Fibroblast of lung (primary cell): ENCODE results near the gene CRYBA2. TPM values are rescaled to one million over a fixed set of nuclear protein-coding genes. Genes with fewer than 3 reads are reported as not detected.

ENCODE experiments used
- DNase-seq, 2 donors: peaks; one replicate each; pipeline versions ENCODE4 v3.0.0 to v3.0.0-alpha.2; 2010; ENCODE audit warnings: low read depth in 2 of 2
- H2AFZ ChIP-seq: 2 replicates; pipeline ENCODE4 v1.5.1; 2012; ENCODE audit warnings: low read length, control low read depth, inconsistent platforms
- H3K27ac ChIP-seq: 2 replicates; pipeline ENCODE4 v1.5.1; 2011; ENCODE audit warnings: low read length, control low read depth; ENCODE audit not compliant: insufficient read depth
- H3K27me3 ChIP-seq: 2 replicates; pipeline ENCODE4 v1.5.1; 2011; ENCODE audit warnings: mild to moderate bottlenecking, low read length; ENCODE audit not compliant: control insufficient read depth, insufficient read depth
- H3K36me3 ChIP-seq: 2 replicates; pipeline ENCODE4 v1.5.1; 2011; ENCODE audit warnings: low read length; ENCODE audit not compliant: control insufficient read depth, insufficient read depth
- H3K4me1 ChIP-seq: 2 replicates; pipeline ENCODE4 v1.5.1; 2011; ENCODE audit warnings: low read length; ENCODE audit not compliant: control insufficient read depth, insufficient read depth; ENCODE audit errors: extremely low read depth
- H3K4me2 ChIP-seq: 2 replicates; pipeline ENCODE4 v1.5.1; 2011; ENCODE audit warnings: low read length, control low read depth; ENCODE audit not compliant: insufficient read depth; ENCODE audit errors: extremely low read depth
- H3K4me3 ChIP-seq, 4 experiments: fragments of 200-600 bp in 1 of 4; sonication (generic) in 1 of 4; replicated peaks in 1 of 4; 2 replicates each; pipeline ENCODE4 v1.5.1; 2011 to 2016; ENCODE audit warnings: low read length in 4 of 4, low read depth in 3 of 4, mild to moderate bottlenecking in 3 of 4, control low read depth in 2 of 4, inconsistent platforms in 1 of 4, mixed read lengths in 1 of 4; ENCODE audit not compliant: insufficient read depth in 1 of 4; ENCODE audit errors: control extremely low read depth in 1 of 4
- H3K79me2 ChIP-seq: 2 replicates; pipeline ENCODE4 v1.5.1; 2012; ENCODE audit warnings: mild to moderate bottlenecking, low read length, inconsistent platforms; ENCODE audit not compliant: control insufficient read depth, insufficient read depth
- H3K9ac ChIP-seq: 2 replicates; pipeline ENCODE4 v1.5.1; 2011; ENCODE audit warnings: mild to moderate bottlenecking, low read length, control low read depth; ENCODE audit not compliant: insufficient read depth
- H3K9me3 ChIP-seq: 2 replicates; pipeline ENCODE4 v1.5.1; 2012; ENCODE audit warnings: low read depth, low read length; ENCODE audit not compliant: control insufficient read depth, insufficient read depth
- H4K20me1 ChIP-seq: 2 replicates; pipeline ENCODE4 v1.5.1; 2011; ENCODE audit warnings: low read length; ENCODE audit not compliant: control insufficient read depth, insufficient read depth; ENCODE audit errors: extremely low read depth
- EZH2 ChIP-seq: IDR thresholded peaks from 2 replicates; pipeline ENCODE4 v1.5.1; 2012; ENCODE audit warnings: low read length, control low read depth, mild to moderate bottlenecking; ENCODE audit errors: missing control alignments
- polyA plus RNA-seq, 2 donors: library from polyadenylated mRNA; depleted of rRNA in 1 of 2; stranded (reverse) in 1 of 2; unstranded in 1 of 2; fragments of >200 nt; gene quantifications; 2 replicates each; pipeline ENCODE4 v1.2.1, GENCODE V29; 2011 to 2012; ENCODE audit warnings: missing spikeins in 1 of 2
- total RNA-seq: library from RNA; depleted of rRNA; stranded (reverse); fragments of >200 nt; gene quantifications from 2 replicates; pipeline ENCODE4 v1.2.1, GENCODE V29; 2014
- TF ChIP-seq, protein P1 (sequence below), 2 donors: IDR thresholded peaks in 1 of 2; conservative IDR thresholded peaks in 1 of 2; 1 replicate in 1 of 2; 2 replicates in 1 of 2; pipeline ENCODE4 v1.5.1; 2011 to 2012; ENCODE audit warnings: low read length in 2 of 2, control low read depth in 1 of 2, inconsistent platforms in 1 of 2, low read depth in 1 of 2, mild to moderate bottlenecking in 1 of 2

Gene CRYBA2
- total and polyA plus RNA-seq, 2 donors (not counting 1 experiment from before 2014, with no cell fraction given) = not detected

DNA sequence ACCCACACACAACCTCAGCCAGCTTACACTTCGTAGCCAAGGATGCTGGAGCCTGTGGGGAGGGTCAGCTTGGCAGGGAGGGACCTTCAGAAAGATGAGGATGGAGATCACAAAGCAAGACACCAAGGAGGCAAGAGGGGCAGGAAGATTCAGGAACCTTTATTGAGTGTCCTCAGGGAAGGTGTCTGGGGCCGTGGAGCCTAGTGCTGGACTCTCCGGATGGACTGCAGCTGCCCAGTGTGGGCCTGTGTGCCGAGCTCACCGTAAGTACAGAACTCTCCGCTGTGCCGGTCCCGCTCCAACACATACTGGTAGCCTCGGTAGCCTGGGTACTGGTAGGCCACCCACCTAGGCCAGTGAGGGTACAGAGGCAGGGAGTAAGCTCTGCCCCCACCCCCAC, 3.2 kb downstream of the CRYBA2 start:
- Histone ChIP-seq H3K27ac (no peak overlapping the region), H3K9ac (no peak overlapping the region), H4K20me1 (no peaks in the 10 kb centered on the region), H3K27me3 (peaks cover 77% of the 10 kb centered on the region), H3K79me2 (no peaks in the 10 kb centered on the region), H2AFZ (no peak overlapping the region), H3K36me3 (no peaks in the 10 kb centered on the region), H3K4me3 (no peak overlapping the region), H3K4me2 (no peak overlapping the region), H3K9me3 (no peaks in the 10 kb centered on the region), H3K4me1 (no peaks in the 10 kb centered on the region)
- DNase-seq = no peak
- TF ChIP-seq EZH2 = no peak
- TF ChIP-seq, protein P1, sequence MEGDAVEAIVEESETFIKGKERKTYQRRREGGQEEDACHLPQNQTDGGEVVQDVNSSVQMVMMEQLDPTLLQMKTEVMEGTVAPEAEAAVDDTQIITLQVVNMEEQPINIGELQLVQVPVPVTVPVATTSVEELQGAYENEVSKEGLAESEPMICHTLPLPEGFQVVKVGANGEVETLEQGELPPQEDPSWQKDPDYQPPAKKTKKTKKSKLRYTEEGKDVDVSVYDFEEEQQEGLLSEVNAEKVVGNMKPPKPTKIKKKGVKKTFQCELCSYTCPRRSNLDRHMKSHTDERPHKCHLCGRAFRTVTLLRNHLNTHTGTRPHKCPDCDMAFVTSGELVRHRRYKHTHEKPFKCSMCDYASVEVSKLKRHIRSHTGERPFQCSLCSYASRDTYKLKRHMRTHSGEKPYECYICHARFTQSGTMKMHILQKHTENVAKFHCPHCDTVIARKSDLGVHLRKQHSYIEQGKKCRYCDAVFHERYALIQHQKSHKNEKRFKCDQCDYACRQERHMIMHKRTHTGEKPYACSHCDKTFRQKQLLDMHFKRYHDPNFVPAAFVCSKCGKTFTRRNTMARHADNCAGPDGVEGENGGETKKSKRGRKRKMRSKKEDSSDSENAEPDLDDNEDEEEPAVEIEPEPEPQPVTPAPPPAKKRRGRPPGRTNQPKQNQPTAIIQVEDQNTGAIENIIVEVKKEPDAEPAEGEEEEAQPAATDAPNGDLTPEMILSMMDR (conservative IDR thresholded peaks at IDR 0.05 in 1 of 2, IDR thresholded peaks at IDR 0.05 in 1 of 2; ENCODE audit: low read depth in 1 of 2, low read length in 2 of 2) = no peak

GRCh38 chr2:218988650-218989049, 4.6 kb downstream of the CRYBA2 start:
- DNase-seq = no peak
- no peaks in the 10 kb centered on the region for H4K20me1 ChIP-seq
- H3K27ac ChIP-seq = no peak overlapping the region
- no peaks in the 10 kb centered on the region for H3K79me2 ChIP-seq
- no peak overlapping the region for H3K4me2 ChIP-seq
- H3K27me3 ChIP-seq = peaks cover 76% of the 10 kb centered on the region
- H3K4me1 ChIP-seq = no peaks in the 10 kb centered on the region
- H3K4me3 ChIP-seq = no peak overlapping the region
- H3K36me3 ChIP-seq = no peaks in the 10 kb centered on the region
- TF ChIP-seq EZH2 = no peak
- TF ChIP-seq, protein P1 (conservative IDR thresholded peaks at IDR 0.05 in 1 of 2, IDR thresholded peaks at IDR 0.05 in 1 of 2; ENCODE audit: low read depth in 1 of 2, low read length in 2 of 2) = no peak
- no peak overlapping the region for H2AFZ ChIP-seq
- H3K9me3 ChIP-seq = no peaks in the 10 kb centered on the region
- H3K9ac ChIP-seq = no peak overlapping the region

DNA sequence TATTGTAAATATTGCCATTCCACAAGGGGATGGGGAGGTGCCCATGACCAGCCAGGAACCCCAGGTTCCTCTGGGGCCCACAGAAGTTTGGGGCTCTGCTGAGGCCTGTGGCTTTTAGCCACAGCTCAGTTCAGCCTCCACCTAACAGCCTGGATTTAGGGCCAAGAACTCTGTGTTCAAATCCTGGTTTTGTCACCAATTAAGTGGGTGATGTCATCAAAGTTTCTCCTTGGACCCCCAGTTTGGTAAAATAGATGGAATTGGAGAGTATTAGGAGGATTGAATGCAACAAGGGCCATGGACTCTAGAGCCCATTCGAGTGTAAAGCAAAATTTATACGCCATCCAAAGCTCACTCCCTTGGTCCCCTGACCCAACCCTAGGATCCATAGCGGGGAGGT, 5.1 kb downstream of the CRYBA2 start:
- H3K9ac ChIP-seq = no peak overlapping the region
- H3K27ac ChIP-seq = no peak overlapping the region
- H3K4me1 ChIP-seq = no peaks in the 10 kb centered on the region
- peaks cover 76% of the 10 kb centered on the region for H3K27me3 ChIP-seq
- no peak overlapping the region for H2AFZ ChIP-seq
- no peaks in the 10 kb centered on the region for H4K20me1 ChIP-seq
- TF ChIP-seq, protein P1 (conservative IDR thresholded peaks at IDR 0.05 in 1 of 2, IDR thresholded peaks at IDR 0.05 in 1 of 2; ENCODE audit: low read depth in 1 of 2, low read length in 2 of 2) = no peak
- TF ChIP-seq EZH2 = no peak
- no peaks in the 10 kb centered on the region for H3K9me3 ChIP-seq
- no peak overlapping the region for H3K4me3 ChIP-seq
- no peaks in the 10 kb centered on the region for H3K79me2 ChIP-seq
- no peaks in the 10 kb centered on the region for H3K36me3 ChIP-seq
- no peak overlapping the region for H3K4me2 ChIP-seq
- DNase-seq = no peak
